Muscle of back (tissue), 11 donors: Measurements from ENCODE around the gene EIF4B. TPM values are rescaled to one million over a fixed set of nuclear protein-coding genes. Genes with fewer than 3 reads are reported as not detected.
"Not testable (repeated sequence)": the region's sequence is repeated elsewhere in the genome, so short reads cannot be mapped to it uniquely, and the experiment has no call there.

ENCODE experiments used
- DNase-seq, 3 donors: peaks; one replicate each; pipeline versions ENCODE4 v3.0.0 to v3.0.0-alpha.2; 2013
- polyA plus RNA-seq, 10 donors: library from polyadenylated mRNA; unstranded; fragments of 120-200 nt; gene quantifications; one replicate each; pipeline ENCODE4 v1.2.1, GENCODE V29; 2013; ENCODE audit not compliant: insufficient read length in 10 of 10

The EIF4B gene
- polyA plus RNA-seq, 10 donors, result 357 to 476 (median 416) TPM

DNA sequence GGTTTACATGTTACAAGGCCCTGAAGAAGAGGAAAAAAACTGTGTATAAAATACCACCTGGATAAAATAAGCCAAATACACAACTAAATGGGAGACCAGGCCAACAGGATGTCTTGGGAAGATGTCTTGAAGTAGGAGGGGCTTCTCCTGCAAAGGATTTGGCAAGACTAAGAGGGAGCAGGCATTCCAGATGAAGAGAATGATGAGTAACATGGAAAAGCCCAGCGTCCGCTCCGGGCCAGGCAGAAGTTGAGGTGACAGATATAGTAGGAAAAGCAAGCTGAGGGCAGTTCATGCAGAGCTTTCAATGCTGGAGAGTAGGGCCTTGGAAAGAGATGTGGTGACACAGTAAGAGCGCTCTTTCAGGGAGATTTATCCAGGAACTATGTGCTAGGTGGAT is 16.1 kb upstream of the EIF4B start:
- no peak for DNase-seq

DNA sequence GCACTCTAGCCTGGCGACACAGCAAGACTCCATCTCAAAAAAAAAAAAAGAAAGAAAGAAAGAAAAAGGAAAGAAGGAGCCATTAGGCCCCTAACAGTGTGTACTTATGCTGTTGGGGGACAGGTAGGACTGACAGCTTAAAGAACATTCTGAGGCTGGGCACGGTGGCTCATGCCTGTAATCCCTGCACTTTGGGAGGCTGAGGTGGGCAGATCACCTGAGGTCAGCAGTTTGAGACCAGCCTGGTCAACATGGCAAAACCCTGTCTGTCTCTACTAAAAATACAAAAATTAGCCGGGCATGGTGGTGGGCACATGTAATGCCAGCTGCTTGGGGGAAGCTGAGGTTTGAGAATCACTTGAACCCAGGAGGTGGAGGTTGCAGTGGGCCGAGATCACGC is 14.0 kb upstream of the EIF4B start:
- not testable (repeated sequence) for DNase-seq

DNA sequence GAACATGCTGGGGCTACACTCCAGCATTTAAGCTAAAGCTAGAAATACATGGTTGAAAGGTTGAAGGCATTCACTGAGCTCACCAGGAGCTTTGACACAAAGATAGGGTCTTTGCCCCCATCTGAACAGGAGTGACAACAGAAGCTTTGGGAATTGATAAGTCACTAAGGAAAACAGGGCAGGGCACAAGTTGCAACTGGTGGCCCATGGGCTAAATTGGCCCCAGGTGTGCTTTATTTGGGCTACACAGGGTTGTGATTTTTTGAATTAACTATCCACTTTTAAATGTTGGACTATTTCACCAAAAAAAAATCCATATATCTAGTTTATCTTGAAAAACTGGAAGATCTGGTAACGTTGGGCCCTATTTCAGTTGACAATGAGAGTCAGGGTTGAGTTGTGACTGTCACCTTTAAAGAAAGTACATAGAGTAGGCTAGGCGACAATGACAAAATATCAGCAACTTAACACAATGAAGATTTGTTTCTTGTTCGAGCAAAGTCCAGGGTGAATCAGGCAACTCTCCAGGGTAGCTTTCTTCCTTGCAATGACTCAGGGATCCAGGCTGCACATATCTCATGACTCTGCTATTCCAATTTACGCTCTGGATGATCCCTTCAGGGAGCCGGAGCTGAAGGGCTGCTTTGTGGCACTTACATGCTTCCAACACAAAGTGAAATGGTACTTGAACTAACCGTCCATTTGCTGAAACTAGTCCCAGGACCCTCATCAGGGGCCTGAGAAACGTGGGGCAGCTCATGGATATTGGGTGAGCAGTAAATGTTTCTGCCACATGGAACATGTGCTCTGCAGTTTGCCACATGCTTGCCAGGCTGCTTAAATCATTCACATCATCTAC is 13.3 kb upstream of the EIF4B start:
- no peak for DNase-seq

DNA sequence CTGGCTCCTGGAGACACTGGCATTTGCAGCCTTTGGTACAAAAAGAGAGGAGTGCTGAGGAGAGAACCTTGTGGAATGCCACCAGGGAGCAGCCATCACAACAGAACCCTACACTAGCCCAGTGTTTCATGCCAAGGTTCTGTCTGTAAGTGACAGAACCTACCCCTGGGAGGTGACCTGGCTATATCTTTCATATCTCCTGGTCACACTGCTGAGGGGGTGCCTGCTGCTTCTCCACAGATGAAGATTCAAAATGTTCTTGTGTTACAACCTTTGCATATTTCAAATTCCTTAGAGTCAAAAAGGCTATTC is 12.7 kb upstream of the EIF4B start:
- no peak for DNase-seq

DNA sequence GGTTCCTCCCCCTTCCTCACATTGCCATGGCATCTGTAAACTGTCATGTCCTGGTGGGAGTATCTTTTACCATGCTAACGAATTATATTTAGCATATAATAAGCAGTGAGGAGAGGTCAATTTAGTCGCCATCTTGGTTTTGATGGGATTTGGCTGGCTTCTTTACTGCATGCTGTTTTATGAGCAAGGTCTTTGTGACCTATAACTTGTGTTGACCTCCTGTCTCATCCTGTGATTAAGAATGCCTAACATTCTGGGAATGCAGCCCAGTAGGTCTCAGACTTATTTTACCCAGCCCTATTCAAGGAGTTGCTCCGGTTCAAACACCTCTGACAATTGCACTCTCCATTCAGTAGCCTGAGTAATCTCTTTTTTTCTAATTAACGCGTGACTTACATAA is 2.1 kb upstream of the EIF4B start:
- no peak for DNase-seq

DNA sequence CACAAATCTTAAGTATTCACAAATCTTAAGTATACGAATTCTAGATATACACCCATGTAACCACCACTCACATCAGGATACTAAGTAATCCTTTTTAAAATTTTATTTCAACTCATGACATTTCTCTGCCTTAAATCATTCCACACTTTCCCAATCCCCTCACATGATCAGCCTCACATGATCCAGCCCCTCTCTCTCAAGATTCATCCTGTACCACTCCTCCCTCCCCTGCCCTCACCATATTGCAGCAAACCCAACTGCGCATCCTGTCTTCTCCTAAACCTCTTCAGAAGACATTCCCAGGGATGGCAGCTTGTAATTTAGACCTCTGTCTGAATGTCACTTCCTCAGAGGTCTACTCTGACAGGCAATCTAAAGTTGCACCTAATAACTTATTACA is 1.7 kb upstream of the EIF4B start:
- no peak for DNase-seq

DNA sequence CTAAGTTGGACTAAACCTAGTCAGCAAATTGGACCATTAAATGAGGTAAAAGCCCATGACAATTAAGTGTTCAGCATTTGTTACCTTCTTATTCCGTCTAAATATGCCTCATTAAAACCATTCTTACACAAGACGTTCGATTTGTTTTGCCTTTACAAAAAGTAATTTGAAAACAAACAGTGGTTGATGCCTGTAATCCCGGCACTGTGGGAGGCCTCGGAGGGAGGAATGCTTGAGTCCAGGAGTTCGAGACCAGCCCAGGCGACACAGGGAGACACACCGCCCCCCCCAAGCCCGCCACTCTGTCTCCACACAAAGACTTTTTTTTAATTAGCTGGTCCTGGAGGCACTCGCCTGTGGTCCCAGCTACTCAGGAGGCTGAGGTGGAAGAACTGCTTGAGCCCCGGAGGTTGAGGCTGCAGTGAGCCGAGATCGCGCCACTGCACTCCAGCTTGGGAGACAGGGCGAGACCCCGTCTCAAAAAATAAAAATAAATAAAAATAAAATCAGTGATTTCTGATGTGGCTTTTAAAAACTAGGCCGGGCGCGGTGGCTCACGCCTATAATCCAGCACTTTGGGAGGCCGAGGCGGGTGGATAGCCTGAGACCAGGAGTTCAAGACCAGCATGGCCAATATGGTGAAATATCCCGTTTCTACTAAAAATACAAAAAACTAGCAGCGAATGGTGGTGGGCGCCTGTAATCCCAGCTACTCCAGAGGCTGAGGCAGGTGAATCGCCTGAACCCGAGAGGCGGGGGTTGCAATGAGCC is 856 bp upstream of the EIF4B start:
- DNase-seq, result peak in 1 of 3 donors; percentile 22

DNA sequence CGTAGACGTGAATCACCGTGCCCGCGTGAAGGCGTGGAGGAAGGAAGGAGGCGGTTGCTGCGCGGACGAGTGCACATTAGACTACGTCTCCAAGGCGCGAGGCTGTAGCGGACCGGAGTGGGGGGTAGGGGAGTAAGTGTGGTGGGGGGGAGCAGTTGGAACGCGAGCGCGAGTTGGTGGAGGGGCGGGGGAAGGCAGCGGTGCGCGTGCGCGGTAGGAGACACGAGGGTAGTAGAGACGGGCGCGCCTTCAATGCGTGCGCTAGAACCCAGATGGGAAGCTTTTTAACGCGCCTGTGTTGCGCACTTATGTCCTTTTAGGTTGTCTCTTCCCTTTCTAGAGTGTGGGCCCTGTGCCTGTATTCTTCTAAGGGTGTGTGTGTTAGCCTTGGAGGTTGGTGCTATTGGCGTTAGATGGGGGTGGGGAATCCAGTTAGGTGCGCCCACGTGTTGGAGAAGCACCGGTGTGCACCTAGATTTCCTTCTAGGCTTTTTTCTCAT is 604 bp downstream of the EIF4B start:
- DNase-seq, result peak; percentile 58 to 83 (median 66)

DNA sequence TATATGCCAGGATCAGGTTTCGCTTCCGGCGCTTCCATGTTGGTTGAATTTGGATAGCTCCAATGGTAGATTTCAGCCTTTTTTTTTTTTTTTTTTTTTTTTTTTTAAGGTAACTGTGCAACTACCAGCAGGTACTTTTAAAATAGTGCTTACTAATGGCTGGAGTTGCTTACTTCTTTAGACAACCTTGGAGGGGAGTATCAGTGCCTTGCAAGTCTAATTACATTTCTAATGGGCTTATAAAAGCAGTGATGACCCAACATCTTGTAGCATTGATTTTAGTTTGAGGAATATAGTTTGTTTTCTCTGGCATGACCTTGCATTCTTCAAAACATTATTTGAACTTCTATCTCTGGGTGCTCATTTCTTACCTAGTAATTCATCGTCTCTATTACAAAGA is 1.1 kb downstream of the EIF4B start:
- no peak for DNase-seq

DNA sequence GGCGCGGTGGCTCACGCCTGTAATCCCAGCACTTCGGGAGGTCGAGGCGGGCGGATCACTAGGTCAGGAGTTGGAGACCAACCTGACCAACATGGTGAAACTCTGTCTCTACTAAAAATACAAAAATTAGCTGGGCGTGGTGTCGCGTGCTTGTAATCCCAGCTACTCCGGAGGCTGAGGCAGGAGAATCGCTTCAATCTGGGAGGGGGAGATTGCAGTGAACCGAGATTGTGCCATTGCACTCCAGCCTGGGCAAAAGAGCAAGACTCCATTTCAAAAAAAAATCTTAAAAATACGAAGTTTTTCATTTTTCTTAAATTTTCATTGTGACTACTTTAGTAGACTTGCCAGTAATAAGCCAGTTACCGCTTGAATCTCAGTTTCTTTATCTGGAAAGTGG is 2.5 kb downstream of the EIF4B start:
- not testable (repeated sequence) for DNase-seq

DNA sequence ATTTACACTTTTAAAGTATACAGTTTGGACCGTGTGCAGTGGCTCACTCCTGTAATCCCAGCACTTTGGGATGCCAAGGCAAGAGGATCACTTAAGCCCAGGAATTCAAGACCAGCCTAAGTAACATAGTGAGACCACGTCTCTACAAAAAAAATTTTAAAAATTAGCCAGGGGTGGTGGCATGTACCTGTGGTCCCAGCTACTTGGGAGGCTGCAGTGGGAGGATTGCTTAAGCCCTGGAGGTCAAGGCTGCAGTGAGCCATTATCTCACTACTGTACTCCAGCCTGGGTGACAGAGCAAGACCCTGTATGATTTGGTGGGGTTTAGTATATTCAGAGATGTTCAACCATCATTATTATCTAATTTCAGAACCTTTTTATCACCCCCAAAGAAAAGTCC is 4.7 kb downstream of the EIF4B start:
- DNase-seq, result no peak

DNA sequence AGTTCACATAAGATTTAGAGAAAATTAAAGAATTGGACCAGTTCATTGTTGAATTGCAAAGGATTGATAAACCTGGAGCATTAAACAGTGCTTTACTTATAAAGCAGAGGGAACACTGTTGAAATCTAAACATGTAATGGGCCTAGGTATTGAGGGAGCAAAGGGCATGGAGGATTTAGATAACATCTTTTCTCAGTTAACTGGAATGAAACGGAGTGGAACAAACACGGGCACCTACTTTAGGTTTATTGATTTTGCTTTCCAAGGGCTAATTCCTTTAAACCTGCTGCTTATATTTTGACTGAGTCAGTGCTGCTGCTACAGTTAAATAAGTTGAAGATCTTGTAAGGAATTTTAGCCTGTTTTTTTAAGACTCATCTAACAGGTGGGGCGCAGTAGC is 5.6 kb downstream of the EIF4B start:
- no peak for DNase-seq

DNA sequence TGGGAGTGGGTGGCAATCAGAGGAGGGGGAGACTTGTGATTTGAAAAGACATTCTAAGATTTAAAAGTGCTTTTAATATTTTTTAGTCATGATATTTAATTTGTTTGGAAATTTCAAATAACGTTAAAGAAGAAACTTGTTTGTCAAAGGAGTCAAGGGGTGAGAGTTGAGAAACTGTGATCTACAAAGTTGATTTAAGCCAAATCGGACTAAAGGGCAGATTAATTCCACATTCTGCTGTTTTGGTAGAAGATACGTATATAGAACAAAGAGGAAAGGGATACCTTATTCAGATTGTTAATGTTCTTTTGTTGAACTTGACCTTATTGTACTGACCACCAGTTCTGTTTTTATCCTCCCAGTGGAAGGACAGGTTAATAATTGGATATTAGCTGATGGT is 6.7 kb downstream of the EIF4B start:
- DNase-seq, result no peak

DNA sequence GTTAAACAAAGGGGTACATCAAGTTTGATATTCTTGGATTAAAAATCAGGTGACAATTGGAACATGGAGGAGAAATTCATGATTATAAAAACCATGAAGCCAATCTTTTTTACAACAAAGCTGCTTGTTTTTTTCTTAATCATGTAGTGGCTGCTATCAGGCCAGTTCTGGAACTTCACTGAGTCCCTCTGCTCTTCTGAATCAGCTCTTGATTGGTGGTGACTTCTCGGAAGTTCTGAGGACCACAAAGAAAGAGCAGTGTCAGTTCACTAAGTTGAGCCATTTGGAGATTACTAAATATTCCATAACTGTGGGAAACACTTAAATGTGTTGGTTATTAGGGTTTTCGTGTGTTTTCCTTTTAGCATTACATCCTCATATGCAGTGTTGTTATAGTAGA is 8.5 kb downstream of the EIF4B start:
- no peak for DNase-seq

DNA sequence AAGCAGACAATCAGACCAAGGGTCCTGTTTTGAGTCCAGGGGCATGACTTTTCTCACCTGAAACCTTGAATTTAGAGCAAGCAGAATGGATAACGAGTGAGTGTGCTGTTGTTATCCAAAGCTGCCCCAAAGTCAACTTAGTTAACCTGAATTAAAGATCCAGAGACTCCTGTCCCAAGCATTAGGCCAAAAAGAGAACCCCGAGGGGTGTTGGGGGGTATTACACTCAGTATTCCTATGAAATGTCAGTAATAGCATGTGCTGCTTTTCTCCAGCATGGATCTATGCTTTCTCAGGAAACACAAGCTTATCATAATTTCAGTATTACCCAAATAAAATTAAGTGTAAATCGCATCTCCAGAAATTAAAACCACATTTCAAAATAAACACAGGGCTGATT is 19.0 kb downstream of the EIF4B start:
- no peak for DNase-seq

DNA sequence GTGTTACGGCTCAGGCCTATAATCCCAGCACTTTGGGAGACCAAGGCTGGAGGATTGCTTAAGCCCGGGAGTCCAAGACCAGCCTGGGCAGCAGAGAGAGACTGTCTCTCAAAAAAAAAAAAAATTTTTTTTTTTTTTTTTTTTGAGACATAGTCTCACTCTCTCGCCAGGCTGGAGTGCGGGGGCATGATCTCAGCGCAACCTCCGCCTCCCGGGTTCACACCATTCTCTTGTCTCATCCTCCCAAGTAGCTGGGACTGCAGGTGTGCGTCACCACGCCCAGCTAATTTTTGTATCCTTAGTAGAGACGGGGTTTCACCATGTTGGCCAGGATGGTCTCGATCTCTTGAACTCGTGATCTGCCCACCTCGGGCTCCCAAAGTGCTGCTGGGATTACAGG is 20.8 kb downstream of the EIF4B start:
- DNase-seq, result not testable (repeated sequence)

DNA sequence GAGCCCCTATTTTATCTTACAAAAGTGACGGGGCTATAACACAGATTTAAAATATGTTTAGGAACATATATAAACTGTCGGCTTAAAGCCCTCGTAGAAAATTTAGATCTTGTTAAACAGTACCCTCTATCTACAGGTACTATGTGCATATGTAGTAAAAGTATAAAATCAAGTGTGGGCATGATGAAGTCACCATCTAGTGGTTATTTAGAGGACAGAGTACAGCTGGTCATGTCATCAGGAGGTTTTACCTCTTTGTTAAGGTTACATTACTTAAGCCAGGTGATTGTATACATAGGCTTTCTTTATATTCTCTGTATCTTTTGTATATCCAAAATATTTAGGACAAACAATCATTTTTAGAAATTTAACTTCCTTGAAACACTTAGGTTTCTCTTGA is 25.4 kb downstream of the EIF4B start:
- DNase-seq, result no peak

DNA sequence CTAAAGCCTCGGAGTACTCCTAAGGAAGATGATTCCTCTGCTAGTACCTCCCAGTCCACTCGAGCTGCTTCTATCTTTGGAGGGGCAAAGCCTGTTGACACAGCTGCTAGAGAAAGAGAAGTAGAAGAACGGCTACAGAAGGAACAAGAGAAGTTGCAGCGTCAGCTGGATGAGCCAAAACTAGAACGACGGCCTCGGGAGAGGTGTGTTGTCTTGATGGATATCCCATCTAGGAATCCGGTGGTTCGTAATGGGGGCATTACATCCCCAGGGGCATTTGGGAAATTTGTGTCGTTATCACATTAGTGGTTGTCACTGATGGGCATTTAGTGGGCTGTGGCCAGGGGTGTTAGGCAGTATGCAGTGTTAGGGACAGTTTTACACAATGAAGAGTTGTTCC is 27.6 kb downstream of the EIF4B start:
- DNase-seq, result not testable (repeated sequence)

DNA sequence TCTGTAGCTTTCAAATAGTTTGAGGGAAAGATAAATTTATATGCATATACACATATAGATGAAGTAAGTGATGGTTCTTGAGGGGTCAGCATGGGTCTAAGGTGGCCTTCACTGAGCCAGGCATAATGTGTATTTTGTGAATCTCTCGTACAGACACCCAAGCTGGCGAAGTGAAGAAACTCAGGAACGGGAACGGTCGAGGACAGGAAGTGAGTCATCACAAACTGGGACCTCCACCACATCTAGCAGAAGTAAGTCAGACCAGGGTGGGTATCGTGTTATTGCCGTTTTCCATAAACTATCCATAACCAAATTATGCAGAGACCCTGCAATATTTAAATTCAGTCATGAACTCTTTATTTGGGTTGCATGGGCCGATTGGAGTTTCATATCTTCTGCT is 28.2 kb downstream of the EIF4B start:
- DNase-seq, result no peak

DNA sequence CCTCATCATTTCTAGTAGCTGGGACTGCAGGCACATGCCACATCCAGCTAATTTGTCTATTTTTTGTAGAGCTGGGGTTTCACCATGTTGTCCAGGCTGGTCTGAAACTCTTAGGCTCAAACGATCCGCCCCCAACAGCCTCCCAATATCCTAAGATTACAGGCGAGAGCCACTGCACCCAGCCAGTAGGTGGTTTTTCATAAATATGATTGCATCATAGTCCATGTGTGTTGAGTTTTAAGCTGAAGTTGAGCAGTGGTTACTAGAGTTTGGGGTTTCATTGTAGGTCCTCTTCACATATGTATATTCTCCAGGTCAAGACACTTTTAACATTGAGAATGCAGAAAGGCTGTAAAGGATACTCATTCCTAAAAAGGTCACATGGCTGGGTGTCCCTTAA is 30.5 kb downstream of the EIF4B start:
- DNase-seq, result no peak

DNA sequence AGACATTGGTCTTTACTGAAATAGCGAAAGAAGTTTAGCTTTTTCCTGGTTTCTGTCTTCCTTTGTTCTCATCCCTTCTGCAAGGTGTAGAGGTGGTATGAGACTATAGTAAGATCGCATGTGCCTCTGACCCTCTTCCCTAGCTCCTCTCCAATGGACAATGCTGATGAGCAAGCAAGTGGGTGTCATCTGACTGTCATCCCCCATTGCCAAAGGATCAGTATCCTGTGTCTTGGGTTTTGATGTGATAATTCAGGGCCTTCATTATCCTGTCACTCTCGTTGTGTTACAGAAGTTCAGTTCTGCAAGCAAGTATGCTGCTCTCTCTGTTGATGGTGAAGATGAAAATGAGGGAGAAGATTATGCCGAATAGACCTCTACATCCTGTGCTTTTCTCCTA is 33.6 kb downstream of the EIF4B start:
- no peak for DNase-seq

DNA sequence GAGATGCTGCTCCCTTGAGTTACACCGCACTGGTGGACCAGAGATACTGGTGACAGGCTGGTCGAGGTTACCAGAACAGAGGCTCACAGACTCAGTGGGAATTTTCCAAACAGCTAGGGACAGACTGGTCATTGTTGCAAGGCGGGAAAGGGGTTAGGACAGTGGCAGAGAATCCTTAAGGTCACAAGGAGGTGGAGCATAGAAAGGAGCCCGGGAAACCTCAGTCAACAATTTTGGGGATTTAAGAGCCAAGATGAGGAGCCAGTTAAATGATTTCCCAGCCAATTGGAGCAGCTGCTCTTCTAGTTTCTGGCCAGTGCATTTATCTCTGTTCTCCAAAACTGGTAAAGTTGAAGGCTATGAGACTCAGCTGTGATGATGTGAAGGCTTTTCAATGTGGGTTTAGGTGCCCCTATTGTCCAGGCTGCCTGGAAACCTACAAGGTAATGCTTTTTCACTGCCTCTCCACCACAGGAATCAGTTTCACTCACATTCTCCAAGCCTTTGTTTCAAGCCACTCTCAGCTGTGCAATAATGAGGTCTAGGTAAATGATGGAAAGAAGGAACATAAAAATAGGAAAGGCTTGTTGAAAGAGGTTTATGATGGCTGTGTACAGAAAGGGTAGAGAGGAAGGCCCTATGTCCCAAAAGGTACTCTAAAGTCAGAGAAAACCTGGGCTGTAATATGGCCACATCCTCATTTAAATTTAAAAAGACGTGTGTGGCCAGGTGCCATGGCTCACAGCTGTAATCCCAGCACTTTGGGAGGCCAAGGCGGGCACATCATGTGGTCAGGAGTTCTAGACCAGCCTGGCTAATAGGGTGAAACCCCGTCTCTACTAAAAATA is 36.6 kb downstream of the EIF4B start:
- DNase-seq, result peak in 1 of 3 donors; percentile 35
